Measurements from ENCODE around the gene AANAT. TPM values are rescaled to one million over a fixed set of nuclear protein-coding genes. Genes with fewer than 3 reads are reported as not detected.
"Not testable (repeated sequence)": the region's sequence is repeated elsewhere in the genome, so short reads cannot be mapped to it uniquely, and the experiment has no call there.

AANAT gene
- total RNA-seq, 6 experiments from 2014 or later: 0.21 TPM; not detected in 5

DNA sequence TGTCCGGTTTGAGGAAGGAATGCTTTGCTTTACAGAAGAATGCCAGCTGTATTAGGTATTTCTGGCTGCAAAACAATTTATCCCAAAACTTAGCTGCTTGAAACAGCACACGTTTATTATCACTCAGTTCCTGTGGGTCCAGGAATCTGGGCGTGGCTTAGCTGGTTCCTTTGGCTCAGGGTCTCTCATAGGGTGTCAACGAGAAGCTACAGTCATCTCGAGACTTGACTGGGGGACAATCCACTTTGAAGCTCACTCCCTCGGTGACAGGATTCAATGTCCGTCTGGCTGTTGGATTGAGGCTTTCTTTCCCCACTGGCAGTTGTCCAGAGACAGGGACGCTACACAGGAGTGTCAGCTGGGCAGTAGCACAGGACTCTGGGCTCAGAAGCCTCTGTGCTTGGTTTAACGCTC lies 43.4 kb downstream of the AANAT start:
- Mint-ChIP-seq H3K27me3 (ENCODE audit: insufficient read depth) (peaks cover 15% of the 10 kb centered on the region), H3K4me1 (ENCODE audit: low read depth) (peaks cover 31% of the 10 kb centered on the region), H3K27ac (no peak overlapping the region), H3K9me3 (no peaks in the 10 kb centered on the region), H3K36me3 (ENCODE audit: low read depth) (no peaks in the 10 kb centered on the region), H3K4me3 (no peak overlapping the region)
- TF ChIP-seq, protein P1, sequence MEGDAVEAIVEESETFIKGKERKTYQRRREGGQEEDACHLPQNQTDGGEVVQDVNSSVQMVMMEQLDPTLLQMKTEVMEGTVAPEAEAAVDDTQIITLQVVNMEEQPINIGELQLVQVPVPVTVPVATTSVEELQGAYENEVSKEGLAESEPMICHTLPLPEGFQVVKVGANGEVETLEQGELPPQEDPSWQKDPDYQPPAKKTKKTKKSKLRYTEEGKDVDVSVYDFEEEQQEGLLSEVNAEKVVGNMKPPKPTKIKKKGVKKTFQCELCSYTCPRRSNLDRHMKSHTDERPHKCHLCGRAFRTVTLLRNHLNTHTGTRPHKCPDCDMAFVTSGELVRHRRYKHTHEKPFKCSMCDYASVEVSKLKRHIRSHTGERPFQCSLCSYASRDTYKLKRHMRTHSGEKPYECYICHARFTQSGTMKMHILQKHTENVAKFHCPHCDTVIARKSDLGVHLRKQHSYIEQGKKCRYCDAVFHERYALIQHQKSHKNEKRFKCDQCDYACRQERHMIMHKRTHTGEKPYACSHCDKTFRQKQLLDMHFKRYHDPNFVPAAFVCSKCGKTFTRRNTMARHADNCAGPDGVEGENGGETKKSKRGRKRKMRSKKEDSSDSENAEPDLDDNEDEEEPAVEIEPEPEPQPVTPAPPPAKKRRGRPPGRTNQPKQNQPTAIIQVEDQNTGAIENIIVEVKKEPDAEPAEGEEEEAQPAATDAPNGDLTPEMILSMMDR (IDR thresholded peaks at IDR 0.05): no peak
- DNase-seq: no peak

DNA sequence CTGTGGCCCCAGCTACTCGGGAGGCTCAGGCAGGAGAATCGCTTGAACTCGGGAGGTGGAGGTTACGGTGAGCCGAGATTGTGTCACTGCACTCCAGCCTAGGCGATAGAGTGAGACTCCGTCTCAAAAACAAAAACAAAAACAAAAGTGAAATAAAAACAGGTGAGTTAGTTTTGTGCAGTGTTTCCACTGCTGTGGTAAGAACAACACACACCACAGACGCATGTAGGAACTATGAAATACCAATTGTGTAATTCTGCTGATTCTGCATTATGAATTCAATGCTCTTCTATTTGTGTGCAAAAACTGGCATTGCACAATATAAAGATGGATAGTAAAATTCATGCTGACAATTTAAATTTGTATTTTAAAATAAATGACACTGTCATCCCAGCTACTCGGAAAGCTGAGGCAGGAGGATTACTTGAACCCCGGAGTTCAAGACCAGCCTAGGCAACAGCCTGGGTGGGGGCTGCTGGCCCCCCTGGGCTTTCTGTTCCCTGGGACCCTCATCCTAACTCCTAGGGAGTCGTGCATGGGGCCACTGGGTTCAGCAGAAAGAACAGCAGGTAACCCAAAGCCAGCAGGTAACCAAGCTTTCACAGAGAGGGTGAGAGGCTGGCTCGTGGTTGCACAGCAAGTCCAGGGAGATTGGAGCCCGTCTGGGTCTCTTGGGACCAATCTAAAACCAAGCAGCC lies 44.4 kb downstream of the AANAT start:
- no peak for DNase-seq
- Mint-ChIP-seq H3K27ac (no peak overlapping the region), H3K27me3 (ENCODE audit: insufficient read depth) (peaks cover 15% of the 10 kb centered on the region), H3K36me3 (ENCODE audit: low read depth) (no peaks in the 10 kb centered on the region), H3K9me3 (no peaks in the 10 kb centered on the region), H3K4me1 (ENCODE audit: low read depth) (peaks cover 34% of the 10 kb centered on the region), H3K4me3 (no peak overlapping the region)
- TF ChIP-seq, protein P1 (IDR thresholded peaks at IDR 0.05): no peak

DNA sequence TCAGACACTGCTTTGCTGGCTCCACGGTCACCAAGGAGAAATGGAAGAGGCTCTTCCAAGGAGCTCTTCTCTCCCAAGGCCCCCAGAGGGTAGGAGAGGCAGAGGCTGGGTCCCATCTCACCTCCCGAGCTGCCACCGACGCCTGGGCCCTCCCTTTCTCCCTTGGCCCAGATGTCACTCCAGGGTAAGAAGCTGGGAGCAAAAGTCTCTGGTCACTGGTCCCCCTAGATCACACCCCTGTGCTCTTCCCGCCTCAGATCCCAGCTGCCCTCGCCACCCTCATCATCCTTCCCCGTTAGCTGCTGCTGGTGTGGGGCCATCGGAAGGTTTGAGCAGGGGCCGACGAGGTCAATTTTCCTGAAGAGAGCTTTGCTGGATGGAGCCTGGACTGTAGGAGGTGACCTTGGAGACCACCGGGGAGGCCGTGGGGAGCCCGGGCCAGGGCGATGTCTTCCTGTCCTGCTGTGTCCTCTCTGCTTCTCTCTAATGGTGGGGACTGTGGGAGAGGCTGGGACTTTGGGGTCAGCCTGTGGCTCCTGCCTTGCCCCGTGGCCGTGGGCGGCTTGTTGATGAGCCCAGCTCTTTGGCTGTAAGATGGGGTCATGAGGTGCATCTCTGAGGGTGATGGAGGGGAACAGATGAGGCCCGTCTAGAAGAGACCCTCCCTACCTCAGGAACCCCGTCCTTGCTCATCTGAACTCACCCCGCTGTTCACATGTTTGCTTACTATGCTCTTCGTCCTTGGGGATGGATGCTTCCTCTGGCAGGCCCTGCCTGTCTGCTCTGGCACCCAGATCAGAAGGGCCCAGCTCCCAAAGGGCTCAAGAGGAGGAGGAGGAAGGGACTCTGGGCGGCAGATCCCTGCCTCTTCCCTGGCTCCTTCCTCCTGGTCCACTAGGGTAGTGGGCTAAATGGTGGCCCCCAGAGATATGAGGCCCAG lies 45.2 kb downstream of the AANAT start:
- peaks cover 31% of the 10 kb centered on the region for H3K4me1 Mint-ChIP-seq (ENCODE audit: low read depth)
- no peak overlapping the region for H3K4me3 Mint-ChIP-seq
- H3K27ac Mint-ChIP-seq: peak overlapping the region; percentile 11; the same call in 1 of the 2 replicates
- H3K36me3 Mint-ChIP-seq (ENCODE audit: low read depth): no peaks in the 10 kb centered on the region
- TF ChIP-seq, protein P1 (IDR thresholded peaks at IDR 0.05): no peak
- H3K9me3 Mint-ChIP-seq: no peaks in the 10 kb centered on the region
- no peak for DNase-seq
- H3K27me3 Mint-ChIP-seq (ENCODE audit: insufficient read depth): peaks cover 14% of the 10 kb centered on the region

DNA sequence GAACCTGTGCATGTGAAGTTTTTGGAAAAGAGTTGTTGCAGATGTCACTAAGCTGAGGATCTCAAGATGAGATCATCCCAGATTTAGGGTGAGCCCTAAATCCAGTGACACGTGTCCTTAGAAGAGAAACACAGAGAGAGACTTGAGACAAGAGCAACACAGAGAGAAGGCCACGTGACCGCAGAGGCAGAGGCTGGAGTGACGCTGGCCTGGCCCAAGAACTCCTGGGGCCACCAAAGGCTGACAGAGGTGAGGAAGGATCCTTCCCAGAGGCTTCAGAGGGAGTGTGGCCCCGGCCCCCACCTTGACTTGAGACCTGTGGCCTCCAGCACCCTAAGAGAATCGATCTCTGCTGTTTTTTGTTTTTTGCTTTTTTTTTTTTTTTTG lies 45.9 kb downstream of the AANAT start:
- Mint-ChIP-seq H3K4me3 (no peak overlapping the region), H3K27me3 (ENCODE audit: insufficient read depth) (peaks cover 7% of the 10 kb centered on the region), H3K27ac (peak overlapping the region; percentile 11; the same call in 1 of the 2 replicates), H3K4me1 (ENCODE audit: low read depth) (peaks cover 31% of the 10 kb centered on the region), H3K36me3 (ENCODE audit: low read depth) (no peaks in the 10 kb centered on the region), H3K9me3 (no peaks in the 10 kb centered on the region)
- no peak for DNase-seq
- TF ChIP-seq, protein P1 (IDR thresholded peaks at IDR 0.05): no peak

DNA sequence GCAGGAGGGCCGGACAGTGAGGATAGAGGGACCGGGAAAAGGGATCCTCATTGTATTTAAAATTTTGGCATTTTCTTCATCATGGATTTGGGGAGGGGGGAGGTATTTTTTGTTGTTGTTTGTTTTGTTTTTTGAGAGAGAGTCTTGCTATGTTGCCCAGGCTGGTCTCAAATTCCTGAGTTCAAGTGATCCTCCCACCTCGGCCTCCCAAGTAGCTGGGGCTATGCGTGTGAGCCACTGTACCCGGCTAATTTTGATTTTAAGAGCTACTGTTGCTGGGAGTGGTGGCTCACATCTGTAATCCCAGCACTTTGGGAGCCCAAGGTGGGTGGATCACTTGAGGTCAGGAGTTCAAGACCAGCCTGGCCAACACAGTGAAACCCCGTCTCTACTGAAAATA lies 47.0 kb downstream of the AANAT start:
- peak overlapping the region; percentile 87; the same call in 1 of the 2 replicates for H3K4me3 Mint-ChIP-seq
- not testable (repeated sequence) for DNase-seq; H3K36me3 Mint-ChIP-seq (ENCODE audit: low read depth); H3K27me3 Mint-ChIP-seq (ENCODE audit: insufficient read depth); H3K9me3 Mint-ChIP-seq
- H3K27ac Mint-ChIP-seq: peak overlapping the region; percentile 98
- peaks cover 25% of the 10 kb centered on the region for H3K4me1 Mint-ChIP-seq (ENCODE audit: low read depth)
